ENCODE data around the gene INPP4B.

DNA sequence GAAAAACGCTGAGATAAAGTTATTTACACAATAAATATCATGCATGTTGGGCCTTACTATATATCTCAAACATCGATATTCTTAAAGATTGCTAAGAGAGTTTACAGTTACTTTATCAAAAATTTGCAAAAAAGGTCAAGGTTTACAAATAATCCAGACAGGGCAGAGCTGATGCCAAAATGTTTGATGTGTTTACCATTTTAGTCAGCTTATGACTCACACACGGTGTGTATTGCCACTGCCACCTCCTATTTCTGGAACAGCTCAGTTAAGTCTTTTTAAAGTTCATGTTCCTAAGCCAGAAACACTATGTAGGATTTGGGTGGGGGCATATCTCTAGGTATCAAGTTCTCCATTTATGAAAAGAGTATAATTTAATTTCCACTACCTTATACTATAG lies 580.6 kb downstream of the INPP4B start:
- no peak for TF ChIP-seq POLR2A (IDR thresholded peaks at IDR 0.05)
- TF ChIP-seq, protein P1, sequence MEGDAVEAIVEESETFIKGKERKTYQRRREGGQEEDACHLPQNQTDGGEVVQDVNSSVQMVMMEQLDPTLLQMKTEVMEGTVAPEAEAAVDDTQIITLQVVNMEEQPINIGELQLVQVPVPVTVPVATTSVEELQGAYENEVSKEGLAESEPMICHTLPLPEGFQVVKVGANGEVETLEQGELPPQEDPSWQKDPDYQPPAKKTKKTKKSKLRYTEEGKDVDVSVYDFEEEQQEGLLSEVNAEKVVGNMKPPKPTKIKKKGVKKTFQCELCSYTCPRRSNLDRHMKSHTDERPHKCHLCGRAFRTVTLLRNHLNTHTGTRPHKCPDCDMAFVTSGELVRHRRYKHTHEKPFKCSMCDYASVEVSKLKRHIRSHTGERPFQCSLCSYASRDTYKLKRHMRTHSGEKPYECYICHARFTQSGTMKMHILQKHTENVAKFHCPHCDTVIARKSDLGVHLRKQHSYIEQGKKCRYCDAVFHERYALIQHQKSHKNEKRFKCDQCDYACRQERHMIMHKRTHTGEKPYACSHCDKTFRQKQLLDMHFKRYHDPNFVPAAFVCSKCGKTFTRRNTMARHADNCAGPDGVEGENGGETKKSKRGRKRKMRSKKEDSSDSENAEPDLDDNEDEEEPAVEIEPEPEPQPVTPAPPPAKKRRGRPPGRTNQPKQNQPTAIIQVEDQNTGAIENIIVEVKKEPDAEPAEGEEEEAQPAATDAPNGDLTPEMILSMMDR (IDR thresholded peaks at IDR 0.05) = no peak
